H1 (cell line): ENCODE data around the gene SYCE3. TPM values are rescaled to one million over a fixed set of nuclear protein-coding genes. Genes with fewer than 3 reads are reported as not detected.

ENCODE experiments used
- CTCF ChIA-PET: fragments of 300-600 bp; sonication (Branson Sonifier 250); formaldehyde crosslinking; loops from one replicate; lab custom pipeline; 2021; ENCODE audit not compliant: partially characterized antibody; lab: Charles Lee
- POLR2A ChIA-PET: fragments of 300-600 bp; sonication (Branson Sonifier 250); formaldehyde crosslinking; loops from one replicate; lab custom pipeline; 2021; ENCODE audit warnings: inconsistent platforms; ENCODE audit not compliant: partially characterized antibody; lab: Charles Lee
- DNase-seq, 2 experiments: peaks; one replicate each; pipeline versions ENCODE4 v3.0.0 to v3.0.0-alpha.2; 2010 to 2022; ENCODE audit warnings: low spot score in 2 of 2, low read depth in 1 of 2, mixed read lengths in 1 of 2
- FAIRE-seq: peaks from 2 replicates; lab custom pipeline; 2011; peaks lifted over from hg19 to GRCh38; lab: Jason Lieb, UNC
- H2AFZ ChIP-seq: 2 replicates; pipeline ENCODE4 v1.8.1; 2012; ENCODE audit warnings: low read length, inconsistent platforms
- H2AK5ac ChIP-seq: 2 replicates; pipeline ENCODE4 v1.6.1; 2013; ENCODE audit warnings: low read depth, low read length
- H2BK120ac ChIP-seq: replicated peaks from 2 replicates; pipeline ENCODE3; 2013; ENCODE audit warnings: low read depth, low read length, inconsistent platforms
- H2BK12ac ChIP-seq: 2 replicates; pipeline ENCODE4 v1.6.1; 2013; ENCODE audit warnings: low read depth, low read length
- H2BK15ac ChIP-seq: 2 replicates; pipeline ENCODE4 v1.6.1; 2013; ENCODE audit warnings: low read length
- H2BK20ac ChIP-seq: 2 replicates; pipeline ENCODE4 v1.6.1; 2013; ENCODE audit warnings: low read length
- H2BK5ac ChIP-seq: 2 replicates; pipeline ENCODE4 v1.6.1; 2013; ENCODE audit warnings: low read depth, low read length
- H3K14ac ChIP-seq: 2 replicates; pipeline ENCODE4 v1.6.1; 2013; ENCODE audit warnings: inconsistent platforms; ENCODE audit not compliant: insufficient read length
- H3K18ac ChIP-seq: 2 replicates; pipeline ENCODE4 v1.6.1; 2013; ENCODE audit warnings: low read length; ENCODE audit errors: extremely low read depth
- H3K23ac ChIP-seq: 2 replicates; pipeline ENCODE4 v1.6.1; 2013; ENCODE audit warnings: inconsistent platforms; ENCODE audit not compliant: insufficient read length
- H3K23me2 ChIP-seq: 2 replicates; pipeline ENCODE4 v1.6.1; 2013; ENCODE audit warnings: low read depth, low read length
- H3K27ac ChIP-seq: 2 replicates; pipeline ENCODE4 v1.6.1; 2011; ENCODE audit warnings: low read depth, low read length, inconsistent platforms
- H3K27me3 ChIP-seq, 4 experiments: replicated peaks in 1 of 4; 1 replicate in 1 of 4; 2 replicates in 3 of 4; pipeline versions ENCODE4 v1.6.1 to v1.8.1; 2011 to 2013; ENCODE audit warnings: low read length in 3 of 4, mild to moderate bottlenecking in 3 of 4, inconsistent platforms in 2 of 4, mixed read lengths in 2 of 4, moderate library complexity in 1 of 4; ENCODE audit not compliant: control insufficient read depth in 3 of 4, insufficient read depth in 3 of 4; ENCODE audit errors: extremely low read depth in 1 of 4
- H3K36me3 ChIP-seq, 4 experiments: 2 replicates each; pipeline versions ENCODE4 v1.6.1 to v1.8.1; 2011 to 2013; ENCODE audit warnings: mild to moderate bottlenecking in 4 of 4, low read length in 3 of 4, moderate library complexity in 2 of 4, control low read depth in 1 of 4, inconsistent platforms in 1 of 4; ENCODE audit not compliant: insufficient read depth in 4 of 4, control insufficient read depth in 2 of 4
- H3K4ac ChIP-seq: replicated peaks from 2 replicates; pipeline ENCODE3; 2013; ENCODE audit warnings: low read length, low read depth, mixed read lengths, inconsistent platforms; ENCODE audit not compliant: insufficient read length
- H3K4me1 ChIP-seq, 4 experiments: replicated peaks in 1 of 4; 1 replicate in 1 of 4; 2 replicates in 3 of 4; pipeline versions ENCODE4 v1.6.1 to v1.8.1; 2011 to 2013; ENCODE audit warnings: low read length in 3 of 4, inconsistent platforms in 2 of 4, mixed read lengths in 1 of 4; ENCODE audit not compliant: insufficient read depth in 4 of 4, control insufficient read depth in 3 of 4
- H3K4me2 ChIP-seq, 2 experiments: 2 replicates each; pipeline versions ENCODE4 v1.6.1 to v1.8.1; 2011 to 2013; ENCODE audit warnings: low read depth in 2 of 2, low read length in 2 of 2, control low read depth in 1 of 2, inconsistent platforms in 1 of 2, mild to moderate bottlenecking in 1 of 2; ENCODE audit not compliant: insufficient read depth in 1 of 2
- H3K4me3 ChIP-seq, 4 experiments: fragments of 200-600, 300-600 bp in 1 of 4; sonication (generic), shearing (Covaris generic), sonication (Bioruptor Twin) in 1 of 4; 2 replicates each; pipeline versions ENCODE4 v1.5.1 to v1.8.1; 2011 to 2016; ENCODE audit warnings: low read length in 4 of 4, low read depth in 3 of 4, control low read depth in 2 of 4, inconsistent platforms in 2 of 4, mild to moderate bottlenecking in 2 of 4, mixed read lengths in 1 of 4, moderate library complexity in 1 of 4; ENCODE audit not compliant: insufficient read depth in 2 of 4; ENCODE audit errors: extremely low read depth in 1 of 4
- H3K56ac ChIP-seq: replicated peaks from 2 replicates; pipeline ENCODE3; 2013; ENCODE audit warnings: low read depth, mild to moderate bottlenecking, mixed read lengths, low read length, inconsistent platforms; ENCODE audit not compliant: insufficient read length
- H3K79me1 ChIP-seq: 2 replicates; pipeline ENCODE4 v1.6.1; 2013; ENCODE audit warnings: low read depth, low read length, control low read depth
- H3K79me2 ChIP-seq, 2 experiments: 2 replicates each; pipeline versions ENCODE4 v1.6.1 to v1.8.1; 2012 to 2013; ENCODE audit warnings: low read length in 2 of 2, mild to moderate bottlenecking in 2 of 2, inconsistent platforms in 1 of 2; ENCODE audit not compliant: insufficient read depth in 2 of 2, control insufficient read depth in 1 of 2
- H3K9ac ChIP-seq, 4 experiments: replicated peaks in 1 of 4; 1 replicate in 1 of 4; 2 replicates in 3 of 4; pipeline versions ENCODE4 v1.6.1 to v1.8.1; 2011 to 2013; ENCODE audit warnings: low read depth in 3 of 4, low read length in 3 of 4, control low read depth in 2 of 4, mild to moderate bottlenecking in 2 of 4, moderate library complexity in 2 of 4, inconsistent platforms in 1 of 4; ENCODE audit errors: extremely low read depth in 1 of 4
- H3K9me3 ChIP-seq, 2 experiments: 2 replicates each; pipeline versions ENCODE4 v1.6.1 to v1.8.1; 2012 to 2013; ENCODE audit warnings: mild to moderate bottlenecking in 2 of 2, moderate library complexity in 2 of 2, control low read depth in 1 of 2, inconsistent platforms in 1 of 2, low read depth in 1 of 2, low read length in 1 of 2, mixed read lengths in 1 of 2; ENCODE audit not compliant: insufficient read depth in 2 of 2
- H4K20me1 ChIP-seq, 2 experiments: replicated peaks in 1 of 2; 2 replicates each; pipeline versions ENCODE3 to v1.8.1; 2011 to 2013; ENCODE audit warnings: inconsistent platforms in 2 of 2, low read length in 2 of 2, mild to moderate bottlenecking in 1 of 2; ENCODE audit not compliant: insufficient read depth in 2 of 2, control insufficient read depth in 1 of 2
- H4K5ac ChIP-seq: 2 replicates; pipeline ENCODE4 v1.6.1; 2013; ENCODE audit warnings: low read length, low read depth, mixed read lengths, inconsistent platforms; ENCODE audit not compliant: insufficient read length
- H4K8ac ChIP-seq: 2 replicates; pipeline ENCODE4 v1.8.0; 2013; ENCODE audit warnings: mild to moderate bottlenecking, moderate library complexity, low read length, inconsistent platforms; ENCODE audit not compliant: insufficient read depth; ENCODE audit errors: extremely low read depth
- H4K91ac ChIP-seq: replicated peaks from 2 replicates; pipeline ENCODE3; 2013; ENCODE audit warnings: low read length, mixed read lengths, inconsistent platforms; ENCODE audit not compliant: insufficient read length
- BACH1 ChIP-seq: IDR thresholded peaks from 2 replicates; pipeline ENCODE4 v1.6.1; 2012; ENCODE audit warnings: low read length, improper control_type of control experiment
- EGR1 ChIP-seq: IDR thresholded peaks from 2 replicates; pipeline ENCODE4 v1.6.1; 2011; ENCODE audit warnings: low read depth, low read length, borderline replicate concordance
- KDM4A ChIP-seq: IDR thresholded peaks from one replicate; pipeline ENCODE4 v1.7.1; 2012; ENCODE audit warnings: low read depth, mild to moderate bottlenecking, moderate library complexity, low read length, inconsistent platforms; ENCODE audit not compliant: severe bottlenecking
- MAFK ChIP-seq: IDR thresholded peaks from 2 replicates; pipeline ENCODE4 v1.6.1; 2012; ENCODE audit warnings: low read depth, mild to moderate bottlenecking, improper control_type of control experiment, low read length
- RNF2 ChIP-seq: fragments of 200-900, 300-1000 bp; sonication (generic); IDR thresholded peaks from 2 replicates; pipeline ENCODE4 v1.7.1; 2016; ENCODE audit warnings: borderline replicate concordance, low read depth, mild to moderate bottlenecking, antibody characterized with exemption, low read length; ENCODE audit not compliant: poor library complexity, severe bottlenecking; ENCODE audit errors: missing control alignments
- SUZ12 ChIP-seq: fragments of 200-600 bp; sonication (generic); IDR thresholded peaks from 2 replicates; pipeline ENCODE4 v1.6.1; 2012; ENCODE audit warnings: mild to moderate bottlenecking, inconsistent platforms, low read length, moderate library complexity, mixed read lengths
- WGBS, 2 experiments: shearing (Covaris generic) in 1 of 2; methylation state at CpG; one replicate each; pipeline versions ENCODE4 v1.1.6 to v1.1.7; 2013 to 2015; ENCODE audit warnings: low lambda C conversion rate in 2 of 2, mixed read lengths in 2 of 2, inconsistent platforms in 1 of 2, low coverage in 1 of 2, missing lambda C conversion rate in 1 of 2; ENCODE audit not compliant: insufficient replicate concordance in 2 of 2, insufficient coverage in 1 of 2, insufficient read length in 1 of 2; ENCODE audit errors: extremely low coverage in 1 of 2, missing lambda C conversion rate in 1 of 2; 5-methylcytosine and 5-hydroxymethylcytosine counted together
- polyA plus RNA-seq, 7 experiments: library from polyadenylated mRNA; depleted of rRNA in 3 of 7; stranded (reverse) in 5 of 7; unstranded in 2 of 7; fragments of >200 nt in 5 of 7; fragments of 200-250 nt in 2 of 7; gene quantifications; 1 replicate in 5 of 7; 2 replicates in 1 of 7; 4 replicates in 1 of 7; pipeline versions ENCODE4 v1.2.1 to v1.2.3, GENCODE V29; 2011 to 2013; ENCODE audit warnings: missing spikeins in 2 of 7, mixed read lengths in 2 of 7
- total RNA-seq: library from RNA; stranded (reverse); fragmentation: NEBNext Ultra II Directional; extraction: Animal tissue kit (Norgen Biotek cat#: 25700); gene quantifications from 2 replicates; pipeline ENCODE4 v1.2.1, GENCODE V29; 2021

Gene SYCE3
- total and polyA plus RNA-seq, 2 of the 8 experiments (the other 6 are each of a cell fraction or from before 2014, with no cell fraction given), result 1.9 TPM; not detected in 1

DNA sequence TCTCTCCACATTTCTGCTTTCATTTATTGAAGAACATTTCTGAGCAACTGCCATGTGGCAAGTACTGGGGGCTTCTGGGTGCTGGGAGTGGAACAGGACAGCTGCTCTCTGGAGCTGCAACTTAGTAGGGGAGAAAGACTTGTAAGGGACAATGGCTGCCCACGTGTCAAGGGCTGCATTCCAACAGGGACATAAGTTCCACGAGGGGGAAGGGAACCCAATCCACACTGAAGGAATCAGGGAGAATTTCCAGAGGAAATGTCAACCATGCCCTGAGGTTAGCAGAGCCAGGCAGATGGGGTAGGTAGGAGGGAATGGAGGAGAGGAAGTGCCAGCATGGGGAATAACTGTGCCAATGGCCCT, 39.6 kb upstream of the SYCE3 start:
- Histone ChIP-seq H3K4ac (no peak overlapping the region), H3K4me1 (peaks cover 0 to 16% (median 4%) of the 10 kb centered on the region in 4 experiments; a peak in 5 of 7 replicates), H3K18ac (no peak overlapping the region), H2BK15ac (no peak overlapping the region), H3K79me2 (no peaks in the 10 kb centered on the region), H4K5ac (no peak overlapping the region), H3K27me3 (peaks cover 54 to 83% (median 63%) of the 10 kb centered on the region in 4 experiments; a peak in 6 of 7 replicates), H3K9me3 (no peaks in the 10 kb centered on the region), H3K23me2 (peaks cover 2% of the 10 kb centered on the region; the same call in 1 of the 2 replicates), H2BK120ac (no peak overlapping the region), H4K91ac (no peak overlapping the region), H3K14ac (no peak overlapping the region), H3K56ac (no peak overlapping the region), H2AFZ (no peak overlapping the region), H4K20me1 (peaks cover 11 to 12% of the 10 kb centered on the region in 2 experiments), H3K36me3 (peaks cover 0 to 3% (median 0%) of the 10 kb centered on the region in 4 experiments; a peak in 1 of 8 replicates), H2BK5ac (no peak overlapping the region), H3K9ac (no peak overlapping the region), H2BK12ac (no peak overlapping the region), H3K79me1 (no peaks in the 10 kb centered on the region), H4K8ac (no peak overlapping the region), H3K4me3 (no peak overlapping the region), H2BK20ac (no peak overlapping the region), H2AK5ac (no peak overlapping the region), H3K27ac (no peak overlapping the region), H3K23ac (no peak overlapping the region), H3K4me2 (no peak overlapping the region; a peak in 1 of 4 replicates)
- DNase-seq (no peak), FAIRE-seq (no peak)
- ChIA-PET CTCF (interaction anchor here (0.8 to 2.5 kb wide), 6 partner anchors 10 to 93 kb away, joined by 3 to 13 read pairs (median 6); partner anchors contain the start of genes ARSA and SYCE3), POLR2A (interaction anchor here (0.9 kb wide), 1 partner anchor 20 kb away, joined by 3 read pairs; the partner anchor contains the start of gene CHKB)
- WGBS, 2 experiments, result 57% methylated on average over 2 of the region's 2 CpGs; no CpG with 5 or more reads in 1 of the 2 experiments
- TF ChIP-seq EGR1 (no peak), KDM4A (no peak), BACH1 (no peak), RNF2 (no peak), MAFK (no peak), SUZ12 (peak; percentile 26; the same call in 1 of the 2 replicates)
